WTC11 (cell line): Measurements from ENCODE around the gene FAS. TPM values are rescaled to one million over a fixed set of nuclear protein-coding genes. Genes with fewer than 3 reads are reported as not detected.
A peak's percentile ranks its signal among the peaks of the same experiment; 100 is the strongest.

Source experiments
- ATAC-seq: fragments of 200-7000 bp; cut with Tn5 transposase; 2 replicates; pipeline ENCODE4 v1.10.0; 2021; ENCODE audit warnings: mild to moderate bottlenecking, moderate library complexity
- CTCF ChIA-PET: fragments of 300-600 bp; sonication (Branson Sonifier 250); formaldehyde crosslinking; loops from one replicate; lab custom pipeline; 2021; ENCODE audit warnings: antibody characterized with exemption; lab: Charles Lee
- POLR2A ChIA-PET: fragments of 350-600 bp; sonication (Branson Sonifier 250); formaldehyde crosslinking; loops from one replicate; lab custom pipeline; 2021; ENCODE audit warnings: antibody characterized with exemption; lab: Charles Lee
- DNase-seq: peaks from one replicate; pipeline ENCODE4 v3.0.0; 2021; ENCODE audit warnings: low spot score
- H3K27ac Mint-ChIP-seq: 2 replicates; pipeline ENCODE4 v1.8.0; 2021; ENCODE audit warnings: mixed read lengths
- H3K27me3 Mint-ChIP-seq: 2 replicates; pipeline ENCODE4 v1.8.0; 2021; ENCODE audit warnings: low read depth, mild to moderate bottlenecking, moderate library complexity, mixed read lengths
- H3K36me3 Mint-ChIP-seq: 2 replicates; pipeline ENCODE4 v1.8.0; 2021; ENCODE audit warnings: mixed read lengths
- H3K4me1 Mint-ChIP-seq: 2 replicates; pipeline ENCODE4 v1.8.0; 2022; ENCODE audit warnings: mixed read lengths
- H3K4me3 Mint-ChIP-seq: 2 replicates; pipeline ENCODE4 v1.8.0; 2021; ENCODE audit warnings: mild to moderate bottlenecking, moderate library complexity, mixed read lengths
- H3K9me3 Mint-ChIP-seq: 2 replicates; pipeline ENCODE4 v1.8.0; 2021; ENCODE audit warnings: mixed read lengths
- EMX1 ChIP-seq: fragments of 250-450 bp; sonication (Bioruptor Pico); IDR thresholded peaks from 2 replicates; pipeline ENCODE4 v1.8.0; 2021; ENCODE audit warnings: mild to moderate bottlenecking
- ETV6 ChIP-seq: sonication (generic); formaldehyde crosslinking; IDR thresholded peaks from 2 replicates; pipeline ENCODE4 v1.8.1; 2022; ENCODE audit warnings: mild to moderate bottlenecking, missing genetic modification reagents
- FOXK1 ChIP-seq: sonication (generic); formaldehyde crosslinking; IDR thresholded peaks from 2 replicates; pipeline ENCODE4 v1.8.0; 2022; ENCODE audit warnings: mild to moderate bottlenecking, moderate library complexity, missing genetic modification reagents
- GTF2I ChIP-seq: fragments of 250-450 bp; sonication (Bioruptor Pico); conservative IDR thresholded peaks from 2 replicates; pipeline ENCODE4 v1.4.0; 2021; ENCODE audit warnings: mild to moderate bottlenecking
- IRF1 ChIP-seq: sonication (generic); formaldehyde crosslinking; IDR thresholded peaks from 2 replicates; pipeline ENCODE4 v1.8.0; 2023; ENCODE audit warnings: missing genetic modification reagents
- JUN ChIP-seq: sonication (generic); formaldehyde crosslinking; IDR thresholded peaks from 2 replicates; pipeline ENCODE4 v1.8.0; 2023; ENCODE audit warnings: mild to moderate bottlenecking, missing genetic modification reagents
- MYBL2 ChIP-seq: sonication (generic); formaldehyde crosslinking; IDR thresholded peaks from 2 replicates; pipeline ENCODE4 v1.8.1; 2023; ENCODE audit warnings: mild to moderate bottlenecking, moderate library complexity, missing genetic modification reagents
- NFYB ChIP-seq: sonication (generic); formaldehyde crosslinking; conservative IDR thresholded peaks from 2 replicates; pipeline ENCODE4 v1.8.0; 2022; ENCODE audit warnings: low read depth, missing genetic modification reagents
- NR2C2 ChIP-seq: sonication (generic); formaldehyde crosslinking; IDR thresholded peaks from 2 replicates; pipeline ENCODE4 v1.8.0; 2022; ENCODE audit warnings: mild to moderate bottlenecking, missing genetic modification reagents
- RELA ChIP-seq: sonication (generic); formaldehyde crosslinking; IDR thresholded peaks from 2 replicates; pipeline ENCODE4 v1.8.1; 2022; ENCODE audit warnings: missing genetic modification reagents, mild to moderate bottlenecking, borderline replicate concordance
- ZNF263 ChIP-seq: sonication (generic); formaldehyde crosslinking; IDR thresholded peaks from 2 replicates; pipeline ENCODE4 v1.8.1; 2022; ENCODE audit warnings: low read depth, mild to moderate bottlenecking, moderate library complexity, missing genetic modification reagents
- ZNF281 ChIP-seq: sonication (generic); formaldehyde crosslinking; IDR thresholded peaks from 2 replicates; pipeline ENCODE4 v1.8.0; 2023; ENCODE audit warnings: mild to moderate bottlenecking, missing genetic modification reagents
- ZNF425 ChIP-seq: fragments of 250-450 bp; sonication (Bioruptor Pico); conservative IDR thresholded peaks from 2 replicates; pipeline ENCODE4 v1.9.0; 2021; ENCODE audit warnings: mild to moderate bottlenecking
- ZNF671 ChIP-seq: fragments of 250-450 bp; sonication (Bioruptor Pico); IDR thresholded peaks from 2 replicates; pipeline ENCODE4 v1.8.0; 2021; ENCODE audit warnings: mild to moderate bottlenecking
- total RNA-seq: library from RNA; stranded (reverse); gene quantifications from 3 replicates; pipeline ENCODE4 v1.2.3, GENCODE V29; 2021
- TF ChIP-seq, protein P1 (sequence below): sonication (generic); formaldehyde crosslinking; IDR thresholded peaks from 2 replicates; pipeline ENCODE4 v1.8.1; 2022; ENCODE audit warnings: mild to moderate bottlenecking, moderate library complexity, missing genetic modification reagents

The FAS gene
- total RNA-seq, 1 experiment from 2014 or later = 4.1 TPM

DNA sequence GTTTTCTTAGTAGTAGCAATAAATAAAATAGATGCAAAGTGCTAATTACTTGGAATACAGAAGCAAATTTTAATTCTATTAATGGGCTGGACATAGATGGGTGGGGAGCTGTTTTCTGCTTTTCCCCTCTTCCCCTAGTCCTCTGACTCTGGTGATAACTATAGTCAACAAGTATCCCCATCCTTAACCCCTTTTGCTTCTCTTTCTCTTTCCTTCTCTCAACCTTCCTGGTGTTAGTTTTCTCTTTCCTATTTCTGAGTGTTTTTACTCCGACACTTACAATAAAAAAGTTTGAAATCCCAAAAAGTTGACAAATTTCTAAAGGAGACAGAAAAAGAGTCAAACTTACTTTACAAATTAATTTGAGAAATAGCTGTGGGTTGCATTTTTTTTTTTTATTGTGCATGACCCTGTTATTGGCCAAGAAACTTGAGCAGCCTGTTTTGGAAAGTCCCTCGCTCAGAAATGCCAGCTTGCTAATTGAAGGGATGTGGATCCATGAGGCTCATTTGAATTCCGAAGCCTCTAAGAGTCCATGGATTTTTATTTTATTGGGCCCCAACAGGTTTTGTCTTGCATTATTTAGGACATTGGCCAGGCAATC, 2.4 kb downstream of the FAS start:
- peak overlapping the region; percentile 54 for H3K4me3 Mint-ChIP-seq
- CTCF ChIA-PET = interaction anchor here (0.6 to 4.9 kb wide), 3 partner anchors 59 to 265 kb away, joined by 3 to 58 read pairs (median 4); no protein-coding TSS in a partner anchor
- TF ChIP-seq EMX1 (no peak), ZNF263 (CRISPR knock-in tag) (no peak), ETV6 (CRISPR knock-in tag) (no peak), ZNF425 (CRISPR knock-in tag) (no peak), MYBL2 (CRISPR knock-in tag) (no peak), IRF1 (CRISPR knock-in tag) (no peak), FOXK1 (no peak), ZNF281 (no peak)
- TF ChIP-seq, protein P1, sequence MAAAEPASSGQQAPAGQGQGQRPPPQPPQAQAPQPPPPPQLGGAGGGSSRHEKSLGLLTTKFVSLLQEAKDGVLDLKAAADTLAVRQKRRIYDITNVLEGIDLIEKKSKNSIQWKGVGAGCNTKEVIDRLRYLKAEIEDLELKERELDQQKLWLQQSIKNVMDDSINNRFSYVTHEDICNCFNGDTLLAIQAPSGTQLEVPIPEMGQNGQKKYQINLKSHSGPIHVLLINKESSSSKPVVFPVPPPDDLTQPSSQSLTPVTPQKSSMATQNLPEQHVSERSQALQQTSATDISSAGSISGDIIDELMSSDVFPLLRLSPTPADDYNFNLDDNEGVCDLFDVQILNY (CRISPR knock-in tag) = no peak
- TF ChIP-seq, all 79 proteins: peak for 0
- Mint-ChIP-seq H3K9me3 (no peaks in the 10 kb centered on the region), H3K4me1 (peaks cover 29% of the 10 kb centered on the region), H3K27me3 (peaks cover 36% of the 10 kb centered on the region), H3K27ac (no peak overlapping the region), H3K36me3 (no peaks in the 10 kb centered on the region)
- ATAC-seq (no peak), DNase-seq (no peak)
- POLR2A ChIA-PET = no interaction called here

DNA sequence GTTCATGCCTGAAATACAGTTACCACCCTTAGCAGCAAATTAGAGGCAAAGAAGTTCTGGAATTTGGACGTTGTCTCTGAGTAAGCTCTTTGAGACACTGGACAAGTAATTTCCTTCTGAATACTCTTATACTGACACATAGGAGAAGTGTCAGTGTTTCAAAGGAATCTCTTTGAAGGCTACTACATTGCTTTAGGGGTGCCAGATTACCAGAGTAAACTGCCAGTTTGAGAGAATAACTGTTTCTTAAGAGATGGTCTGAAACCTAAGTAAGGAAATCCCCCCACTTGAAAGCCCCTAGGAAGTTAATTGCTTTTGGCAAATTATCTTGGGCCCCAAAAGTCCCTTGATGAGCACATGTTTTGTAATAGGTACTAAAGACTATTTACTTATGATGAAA, 3.4 kb downstream of the FAS start:
- no peaks in the 10 kb centered on the region for H3K9me3 Mint-ChIP-seq
- no peak overlapping the region for H3K4me3 Mint-ChIP-seq
- H3K36me3 Mint-ChIP-seq = no peaks in the 10 kb centered on the region
- peaks cover 29% of the 10 kb centered on the region for H3K4me1 Mint-ChIP-seq
- CTCF ChIA-PET = interaction anchor here (4.9 kb wide), 1 partner anchor 60 kb away, joined by 58 read pairs; no protein-coding TSS in a partner anchor
- peaks cover 33% of the 10 kb centered on the region for H3K27me3 Mint-ChIP-seq
- POLR2A ChIA-PET = no interaction called here
- TF ChIP-seq ZNF281 (no peak), NFYB (CRISPR knock-in tag) (no peak), ZNF671 (CRISPR knock-in tag) (no peak), GTF2I (no peak), NR2C2 (CRISPR knock-in tag) (no peak), JUN (CRISPR knock-in tag) (no peak), RELA (CRISPR knock-in tag) (no peak)
- ATAC-seq = no peak
- DNase-seq = no peak
- H3K27ac Mint-ChIP-seq = no peak overlapping the region
